Inflammatory macrophage treated with lipopolysaccharide for 1 hour (primary cell): ENCODE measurements around the gene TMEM117.
A peak's percentile ranks its signal among the peaks of the same experiment; 100 is the strongest.
"Not testable (repeated sequence)": the region's sequence is repeated elsewhere in the genome, so short reads cannot be mapped to it uniquely, and the experiment has no call there.

ENCODE experiments used
- DNase-seq, 2 donors: peaks; one replicate each; pipeline ENCODE4 v3.0.0-alpha.2; 2020 to 2022

TMEM117 gene

GRCh38 chr12:43841253-43841652 lies 5.4 kb downstream of the TMEM117 start:
- DNase-seq: no peak

GRCh38 chr12:43842259-43842658 lies 6.4 kb downstream of the TMEM117 start:
- no peak for DNase-seq

- not testable (repeated sequence) for DNase-seq
Observed at GRCh38 chr12:43847425-43848225, 11.7 kb downstream of the TMEM117 start.

GRCh38 chr12:43848226-43848507 lies 12.3 kb downstream of the TMEM117 start:
- DNase-seq: no peak

GRCh38 chr12:43848786-43849185 lies 12.9 kb downstream of the TMEM117 start:
- DNase-seq: no peak

GRCh38 chr12:43852744-43853143 lies 16.9 kb downstream of the TMEM117 start:
- no peak for DNase-seq

- DNase-seq: no peak
Observed at GRCh38 chr12:43856972-43857371, 21.1 kb downstream of the TMEM117 start.

GRCh38 chr12:43858096-43858495 lies 22.2 kb downstream of the TMEM117 start:
- DNase-seq: no peak

- DNase-seq: no peak
Observed at GRCh38 chr12:43858991-43859390, 23.1 kb downstream of the TMEM117 start.

- no peak for DNase-seq
Observed at GRCh38 chr12:43861015-43861839, 25.3 kb downstream of the TMEM117 start.

- no peak for DNase-seq
Observed at GRCh38 chr12:43861840-43862150, 25.9 kb downstream of the TMEM117 start.

- no peak for DNase-seq
Observed at GRCh38 chr12:43863770-43864366, 28.0 kb downstream of the TMEM117 start.

- not testable (repeated sequence) for DNase-seq
Observed at GRCh38 chr12:43864557-43864956, 28.7 kb downstream of the TMEM117 start.

- no peak for DNase-seq
Observed at GRCh38 chr12:43869184-43869583, 33.3 kb downstream of the TMEM117 start.

- DNase-seq: not testable (repeated sequence)
Observed at GRCh38 chr12:43869765-43870164, 33.9 kb downstream of the TMEM117 start.

GRCh38 chr12:43871258-43871657 lies 35.4 kb downstream of the TMEM117 start:
- not testable (repeated sequence) for DNase-seq

GRCh38 chr12:43872396-43872795 lies 36.5 kb downstream of the TMEM117 start:
- DNase-seq: no peak

- no peak for DNase-seq
Observed at GRCh38 chr12:43878050-43878449, 42.2 kb downstream of the TMEM117 start.

GRCh38 chr12:43880547-43880946 lies 44.7 kb downstream of the TMEM117 start:
- DNase-seq: no peak

GRCh38 chr12:43882578-43883178 lies 46.8 kb downstream of the TMEM117 start:
- peak; percentile 34 to 59 for DNase-seq

GRCh38 chr12:43883311-43883710 lies 47.4 kb downstream of the TMEM117 start:
- DNase-seq: no peak

GRCh38 chr12:43883748-43884147 lies 47.9 kb downstream of the TMEM117 start:
- no peak for DNase-seq

GRCh38 chr12:43884683-43885410 lies 49.0 kb downstream of the TMEM117 start:
- DNase-seq: no peak
